ENCODE results near the gene CCDC12.
A peak's percentile ranks its signal among the peaks of the same experiment; 100 is the strongest.

The CCDC12 gene

DNA sequence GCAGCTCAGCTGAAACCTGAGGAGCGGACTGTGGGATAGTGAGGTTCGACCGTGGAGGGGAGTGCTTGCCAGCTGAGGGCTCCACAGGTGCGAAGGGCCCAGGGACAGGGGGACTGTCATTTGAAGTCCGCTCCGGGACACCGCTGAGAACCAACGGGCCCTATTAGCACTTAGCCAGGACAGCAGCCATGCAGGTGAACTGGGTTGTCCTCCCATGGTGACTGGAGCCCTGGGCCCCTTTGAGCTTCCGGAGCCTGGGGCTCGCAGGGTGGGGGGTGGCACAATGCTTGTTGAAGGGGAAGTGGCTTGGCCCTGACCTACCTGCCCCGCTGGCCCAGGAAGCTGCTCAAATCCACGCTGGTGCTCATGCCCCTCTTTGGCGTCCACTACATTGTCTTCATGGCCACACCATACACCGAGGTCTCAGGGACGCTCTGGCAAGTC lies 74.3 kb downstream of the CCDC12 start:
- no peak for DNase-seq

- DNase-seq = no peak
These were observed 74.9 kb downstream of the CCDC12 start for GRCh38 chr3:46901591-46902187.

DNA sequence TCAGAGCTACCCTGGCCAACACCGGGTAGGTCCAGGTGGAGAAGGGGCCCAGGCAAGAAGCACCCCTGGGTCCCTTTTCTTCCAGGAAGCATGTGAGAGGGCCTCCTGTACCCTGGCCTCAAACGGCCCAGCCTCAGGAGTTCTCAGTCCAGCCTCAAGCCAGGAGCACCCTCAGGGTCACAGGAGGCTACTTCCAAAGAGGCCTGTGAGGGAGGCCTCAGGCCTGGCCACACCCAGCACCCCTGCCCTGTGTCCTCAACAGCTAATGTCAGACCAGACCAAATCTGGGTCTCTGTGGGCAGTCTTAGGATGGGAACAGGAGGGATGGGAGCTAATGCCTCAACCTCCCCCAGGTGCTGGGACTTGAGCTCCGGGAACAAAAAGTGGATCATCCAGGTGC lies 75.5 kb downstream of the CCDC12 start:
- DNase-seq = no peak

- no peak for DNase-seq
These were observed 76.2 kb downstream of the CCDC12 start for GRCh38 chr3:46900356-46900755.

DNA sequence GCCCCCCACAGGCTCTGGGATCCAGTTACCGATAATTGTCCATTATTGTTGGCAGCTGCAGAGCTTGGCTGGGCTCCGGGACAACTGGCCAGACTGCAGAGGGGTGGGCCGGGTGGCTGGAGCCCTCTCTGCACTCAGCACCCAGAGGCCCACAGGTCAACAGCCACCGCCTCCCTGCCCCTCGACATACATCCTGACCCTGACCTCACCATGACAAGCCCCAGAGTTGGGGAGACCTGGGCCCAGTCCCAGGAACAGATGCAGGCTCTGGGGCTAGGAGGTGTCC lies 76.6 kb downstream of the CCDC12 start:
- no peak for DNase-seq

DNA sequence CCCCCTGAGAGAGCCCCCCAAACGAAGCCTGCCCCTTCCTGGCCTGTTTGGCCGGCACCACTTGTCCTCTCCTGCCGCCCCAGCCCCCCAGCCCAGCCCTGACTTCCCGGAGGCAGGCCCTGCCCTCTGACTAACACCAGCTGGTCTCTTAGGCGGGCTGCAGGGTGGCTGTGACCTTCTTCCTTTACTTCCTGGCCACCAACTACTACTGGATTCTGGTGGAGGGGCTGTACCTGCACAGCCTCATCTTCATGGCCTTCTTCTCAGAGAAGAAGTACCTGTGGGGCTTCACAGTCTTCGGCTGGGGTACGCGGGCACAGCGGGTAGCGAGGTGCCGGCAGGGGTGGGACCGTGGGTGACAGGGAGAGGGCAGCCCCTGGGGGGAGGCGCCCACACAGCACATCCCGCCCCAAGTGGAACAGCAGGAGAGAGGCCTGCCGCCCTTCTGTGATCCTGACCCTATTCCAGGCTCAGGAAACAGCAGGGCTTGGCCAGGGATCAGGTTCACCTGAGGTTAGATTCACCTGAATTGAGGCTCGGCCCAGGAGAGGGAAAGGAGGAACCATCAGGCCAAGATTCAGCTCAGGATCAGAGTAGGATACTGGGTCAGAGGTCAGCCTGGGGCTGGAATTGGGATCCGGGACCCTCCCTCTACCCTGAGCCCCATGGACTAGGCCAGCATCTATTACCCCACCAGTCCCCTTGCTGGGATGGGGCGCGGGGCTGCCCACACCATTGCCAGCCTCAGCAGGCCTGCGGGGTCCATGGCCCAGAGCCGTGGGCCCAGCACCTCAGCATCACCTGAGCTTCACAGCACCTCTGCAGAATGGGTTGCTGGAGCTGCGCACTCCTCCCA lies 77.2 kb downstream of the CCDC12 start:
- no peak for DNase-seq

GRCh38 chr3:46898321-46899150 lies 78.0 kb downstream of the CCDC12 start:
- no peak for DNase-seq

DNA sequence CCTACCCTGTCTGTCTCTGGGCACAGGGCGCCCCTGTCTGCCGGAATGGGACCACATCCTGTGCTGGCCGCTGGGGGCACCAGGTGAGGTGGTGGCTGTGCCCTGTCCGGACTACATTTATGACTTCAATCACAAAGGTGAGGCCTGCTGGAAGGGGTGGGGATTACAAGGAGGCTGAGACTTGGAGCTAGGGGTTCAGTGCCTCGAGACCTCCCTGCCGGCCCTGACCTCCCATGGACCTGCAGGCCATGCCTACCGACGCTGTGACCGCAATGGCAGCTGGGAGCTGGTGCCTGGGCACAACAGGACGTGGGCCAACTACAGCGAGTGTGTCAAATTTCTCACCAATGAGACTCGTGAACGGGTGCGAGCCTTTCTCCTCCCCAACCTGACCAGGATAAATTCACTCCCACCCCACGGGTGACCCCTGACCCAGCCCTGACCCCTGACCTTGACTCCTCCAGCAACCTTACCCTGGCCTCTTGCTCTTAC lies 78.7 kb downstream of the CCDC12 start:
- no peak for DNase-seq

DNA sequence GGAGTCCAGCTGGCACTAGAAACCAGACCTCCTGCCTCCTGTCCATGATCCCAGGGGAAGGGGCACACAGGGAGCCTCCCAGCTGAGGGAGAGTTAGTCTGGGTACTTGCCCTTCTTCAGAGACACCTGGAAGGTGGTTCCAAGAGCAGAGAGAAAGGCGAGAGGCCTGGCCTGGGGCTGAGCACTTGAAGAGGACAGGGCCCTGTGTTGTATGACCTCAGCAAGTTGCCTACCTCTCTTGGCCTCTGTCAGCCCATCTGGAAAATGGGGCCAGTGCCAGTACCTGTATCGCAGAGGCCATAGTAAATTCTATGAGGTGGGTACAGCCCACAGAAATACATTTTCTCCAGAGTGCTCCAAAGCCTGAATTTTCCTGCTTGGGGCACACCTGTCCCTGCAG lies 79.5 kb downstream of the CCDC12 start:
- no peak for DNase-seq

DNA sequence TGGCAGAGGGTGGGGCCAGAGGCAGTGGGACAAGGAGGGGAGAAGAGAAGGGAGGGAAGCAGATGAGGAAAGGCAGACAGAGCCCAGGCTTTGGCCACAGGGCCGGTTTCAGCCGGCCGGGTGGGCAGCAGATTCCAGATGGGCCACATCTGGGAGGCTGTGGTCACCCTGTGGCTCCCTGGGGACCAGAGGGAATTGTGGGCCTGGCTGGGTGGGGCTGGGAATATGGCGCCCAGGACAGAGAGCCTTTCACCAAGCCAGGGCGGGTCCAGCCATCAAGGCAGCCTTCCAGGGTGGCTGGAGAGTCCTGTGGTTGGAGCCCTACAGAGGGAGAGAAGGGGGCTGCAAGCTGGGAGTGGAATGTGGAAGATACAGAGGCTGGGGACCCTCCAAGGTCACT lies 80.2 kb downstream of the CCDC12 start:
- no peak for DNase-seq

DNA sequence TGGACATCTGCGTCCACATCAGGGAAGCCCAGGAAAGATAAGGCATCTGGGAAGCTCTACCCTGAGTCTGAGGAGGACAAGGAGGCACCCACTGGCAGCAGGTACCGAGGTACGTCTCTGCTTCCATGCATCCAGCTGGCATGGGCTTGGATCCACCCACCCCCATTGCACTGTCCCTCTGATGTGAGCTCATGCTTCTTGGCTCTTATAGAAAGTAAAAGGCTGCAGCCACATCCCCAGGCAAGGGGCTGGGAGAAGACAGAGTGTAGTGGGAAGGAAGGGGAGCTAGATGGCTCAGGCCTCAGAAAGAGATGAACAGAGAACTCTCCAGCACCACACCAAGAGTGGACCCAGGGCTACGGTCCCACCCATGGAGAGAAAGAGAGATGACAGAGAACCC lies 80.8 kb downstream of the CCDC12 start:
- no peak for DNase-seq

GRCh38 chr3:46895204-46895660 lies 81.3 kb downstream of the CCDC12 start:
- DNase-seq = peak; percentile 54

- DNase-seq = no peak
These were observed 82.3 kb downstream of the CCDC12 start for GRCh38 chr3:46894256-46894655.

DNA sequence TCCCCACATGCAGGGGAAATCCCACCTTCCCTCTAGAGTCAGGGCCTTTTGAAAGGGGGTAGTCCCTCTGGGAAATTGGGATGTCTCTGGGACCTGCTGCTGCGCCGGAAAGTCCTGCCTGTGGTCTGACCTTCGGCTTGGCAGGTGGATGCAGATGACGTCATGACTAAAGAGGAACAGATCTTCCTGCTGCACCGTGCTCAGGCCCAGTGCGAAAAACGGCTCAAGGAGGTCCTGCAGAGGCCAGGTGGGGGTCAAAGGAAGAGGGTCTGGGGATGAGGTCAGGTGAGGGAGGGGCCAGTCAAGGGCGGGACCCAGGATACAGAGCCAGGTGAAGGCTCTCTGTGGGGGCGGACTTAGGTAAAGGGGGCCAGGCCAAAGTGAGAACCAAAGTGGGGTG lies 82.8 kb downstream of the CCDC12 start:
- DNase-seq = no peak

DNA sequence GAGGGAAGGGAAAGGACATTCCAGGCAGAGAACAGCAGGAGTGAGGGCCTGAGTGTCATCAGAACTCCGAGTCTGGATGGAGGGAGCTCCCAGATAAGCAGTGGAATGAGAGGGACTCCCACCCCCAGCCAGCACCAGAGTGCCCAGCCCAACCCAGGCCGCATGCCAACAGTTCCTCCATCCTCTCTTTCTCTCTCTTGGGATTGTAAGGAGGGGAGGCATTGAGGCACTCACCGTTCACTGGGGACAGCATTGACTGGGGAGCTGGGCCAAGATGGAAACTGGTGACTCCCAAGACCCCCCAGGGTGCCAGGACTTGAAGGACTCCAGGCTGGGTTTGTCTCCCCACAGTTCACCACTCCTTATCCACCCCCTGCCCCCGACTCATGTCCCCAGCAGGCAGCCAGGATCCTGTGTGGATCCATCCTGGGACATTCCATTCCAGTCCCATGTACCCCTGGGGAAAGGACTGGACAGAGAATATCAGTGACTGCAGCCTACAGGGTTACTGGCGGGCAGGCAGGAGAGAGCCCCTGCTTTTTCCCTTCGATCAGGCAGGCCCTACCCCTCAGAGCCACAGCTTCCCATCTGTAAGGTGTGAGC lies 83.3 kb downstream of the CCDC12 start:
- no peak for DNase-seq

- DNase-seq = no peak
These were observed 84.0 kb downstream of the CCDC12 start for GRCh38 chr3:46892285-46893145.

DNA sequence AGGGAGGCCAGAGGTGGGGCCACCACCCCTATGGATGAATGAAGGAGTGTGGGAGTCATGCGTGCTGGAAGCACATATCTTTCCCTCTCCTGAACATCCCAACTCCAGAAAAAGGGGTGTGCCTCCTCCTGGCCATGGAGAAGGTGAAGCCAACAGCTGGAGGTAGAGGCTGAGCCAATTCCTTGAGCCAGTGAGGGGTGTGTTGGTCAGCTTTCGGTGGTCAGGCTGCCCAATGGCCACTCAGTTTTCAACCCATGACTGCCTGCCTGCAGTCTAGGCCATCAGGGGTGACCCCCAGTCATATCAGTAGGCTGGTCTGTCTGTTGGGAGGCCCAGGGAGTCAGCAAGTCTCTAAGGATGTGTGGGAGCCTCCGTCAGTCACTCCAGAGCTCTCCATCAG lies 85.4 kb downstream of the CCDC12 start:
- DNase-seq = no peak

GRCh38 chr3:46890132-46890531 lies 86.4 kb downstream of the CCDC12 start:
- DNase-seq = no peak

GRCh38 chr3:46889381-46890110 lies 87.0 kb downstream of the CCDC12 start:
- DNase-seq = no peak

- DNase-seq = no peak
These were observed 87.8 kb downstream of the CCDC12 start for GRCh38 chr3:46888705-46889104.

GRCh38 chr3:46887980-46888494 lies 88.5 kb downstream of the CCDC12 start:
- DNase-seq = no peak
